HG02938 (cell line): ENCODE data around the gene CRYM.
"Not testable (repeated sequence)": the region's sequence is repeated elsewhere in the genome, so short reads cannot be mapped to it uniquely, and the experiment has no call there.

Experiments
- ATAC-seq: cut with Tn5 transposase; IDR thresholded peaks from one replicate; pipeline ENCODE4 v1.9.1; 2021; ENCODE audit warnings: mild to moderate bottlenecking, moderate library complexity; ENCODE audit not compliant: unreplicated experiment

CRYM gene

DNA sequence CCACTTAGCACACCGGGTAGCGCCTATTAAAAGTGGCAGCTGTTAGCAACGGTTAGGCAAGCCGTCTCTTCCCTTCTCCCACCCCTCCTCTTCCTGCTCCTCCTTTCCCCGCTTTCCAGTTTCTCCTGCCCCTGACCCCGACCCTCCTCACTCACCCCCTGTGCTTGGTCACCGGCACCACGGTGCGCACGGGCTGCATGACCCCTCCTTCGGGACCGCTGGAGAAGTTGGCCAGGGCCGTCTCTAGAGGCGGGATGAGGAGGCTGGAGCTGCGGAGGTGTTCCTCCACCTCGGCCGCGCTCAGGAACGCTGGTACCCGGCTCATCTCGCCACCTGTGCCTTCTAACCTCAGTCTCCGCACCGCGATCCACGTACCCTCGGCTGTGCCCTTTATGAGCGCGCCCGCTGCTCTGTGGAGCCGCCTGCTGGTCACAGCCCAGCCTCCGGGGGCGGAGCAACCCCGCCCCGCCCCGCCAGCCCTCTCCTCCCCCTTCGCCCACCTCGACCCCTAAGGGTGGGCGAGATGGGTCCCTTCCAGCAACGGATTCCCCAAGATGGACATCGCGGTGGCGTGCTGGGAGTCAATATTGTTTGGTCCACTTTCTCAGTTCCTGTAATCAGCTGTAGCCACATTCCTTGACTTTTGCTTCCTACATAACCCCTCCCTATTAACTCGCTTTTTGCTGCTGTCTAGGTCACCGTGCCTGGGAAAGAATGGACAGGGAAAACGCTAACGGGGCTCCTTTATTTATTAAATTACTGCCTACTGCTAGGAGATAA is at the start of gene CRYM:
TSS of gene CRYM (minus strand) at position 364 of the 780 bp plus-strand sequence. CDS start at position 325, 39 bp downstream.
- no peak for ATAC-seq

DNA sequence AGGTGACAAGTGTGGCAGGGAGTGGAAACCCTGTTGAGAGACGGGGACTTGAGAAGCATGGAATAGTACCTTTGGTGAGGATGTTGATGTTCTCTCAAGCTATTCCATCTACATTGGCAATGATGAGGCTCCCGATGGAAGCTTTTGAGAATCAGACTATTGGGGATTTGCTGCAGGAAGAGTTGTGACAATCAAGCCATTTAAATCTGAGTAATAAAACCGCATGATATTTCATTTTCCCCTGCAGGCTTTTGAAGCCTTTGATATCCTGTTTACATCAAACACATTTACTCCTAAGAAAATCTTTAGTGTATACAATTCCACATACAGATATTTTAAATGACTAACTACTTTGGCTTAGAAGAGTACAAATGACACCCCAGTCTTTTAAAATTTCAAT is 49.0 kb upstream of the CRYM start:
- no peak for ATAC-seq

- no peak for ATAC-seq
These were observed 48.4 kb upstream of the CRYM start for GRCh38 chr16:21326459-21326858.

DNA sequence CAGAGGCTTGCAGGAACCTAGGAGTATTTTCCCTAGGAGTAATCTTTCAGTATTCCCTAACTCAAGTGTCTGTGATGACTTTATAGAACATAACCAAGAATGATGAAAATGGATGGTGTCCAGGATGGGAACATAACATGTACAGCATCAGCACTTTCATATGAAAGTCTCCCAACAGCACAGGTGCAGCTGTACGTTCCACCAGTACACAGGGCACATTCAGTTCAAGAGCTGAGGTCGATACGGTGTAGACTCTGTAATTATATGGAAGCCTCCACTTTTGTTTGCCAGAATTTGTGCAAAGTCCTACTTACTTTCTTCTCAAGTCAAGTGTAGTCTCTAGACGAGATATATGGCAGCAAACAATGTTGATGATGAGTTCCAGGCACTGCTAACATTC is 46.2 kb upstream of the CRYM start:
- ATAC-seq: no peak

GRCh38 chr16:21322251-21322650 is 44.2 kb upstream of the CRYM start:
- ATAC-seq: not testable (repeated sequence)

DNA sequence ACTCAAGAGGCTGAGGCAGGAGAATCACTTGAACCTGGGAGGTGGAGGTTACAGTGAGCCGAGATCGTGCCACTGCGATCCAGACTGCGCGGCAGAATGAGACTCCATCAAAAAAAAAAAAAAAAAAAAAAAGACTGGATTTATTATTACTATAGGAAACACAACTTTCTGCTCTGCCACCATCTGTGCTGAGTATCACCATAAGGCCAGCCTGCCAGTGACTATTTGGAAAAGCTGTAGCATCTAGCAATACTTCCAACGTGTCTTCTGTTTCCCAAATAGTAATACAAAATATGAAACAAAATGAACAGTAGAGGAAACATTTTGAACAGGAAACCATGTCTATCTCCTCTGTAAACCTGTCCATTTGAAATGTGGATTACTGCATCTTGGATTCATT is 43.6 kb upstream of the CRYM start:
- ATAC-seq: no peak

GRCh38 chr16:21314339-21314738 is 36.2 kb upstream of the CRYM start:
- ATAC-seq: no peak

DNA sequence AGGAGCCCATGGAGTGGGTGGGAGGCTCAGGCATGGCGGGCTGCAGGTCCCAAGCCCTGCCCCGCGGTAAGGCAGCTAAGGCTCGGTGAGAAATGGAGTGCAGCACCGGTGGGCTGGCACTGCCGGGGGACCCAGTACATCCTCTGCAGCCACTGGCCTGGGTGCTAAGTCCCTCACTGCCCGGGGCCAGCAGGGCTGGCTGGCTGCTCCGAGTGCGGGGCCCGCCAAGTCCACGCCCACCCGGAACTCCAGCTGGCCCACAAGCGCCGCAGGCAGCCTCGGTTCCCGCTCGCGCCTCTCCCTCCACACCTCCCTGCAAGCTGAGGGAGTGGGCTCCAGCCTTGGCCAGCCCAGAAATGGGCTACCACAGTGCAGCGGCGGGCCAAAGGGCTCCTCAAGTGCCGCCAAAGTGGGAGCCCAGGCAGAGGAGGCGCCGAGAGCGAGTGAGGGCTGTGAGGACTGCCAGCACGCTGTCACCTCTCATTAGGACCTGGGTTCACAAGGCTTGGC is 34.8 kb upstream of the CRYM start:
- ATAC-seq: not testable (repeated sequence)

DNA sequence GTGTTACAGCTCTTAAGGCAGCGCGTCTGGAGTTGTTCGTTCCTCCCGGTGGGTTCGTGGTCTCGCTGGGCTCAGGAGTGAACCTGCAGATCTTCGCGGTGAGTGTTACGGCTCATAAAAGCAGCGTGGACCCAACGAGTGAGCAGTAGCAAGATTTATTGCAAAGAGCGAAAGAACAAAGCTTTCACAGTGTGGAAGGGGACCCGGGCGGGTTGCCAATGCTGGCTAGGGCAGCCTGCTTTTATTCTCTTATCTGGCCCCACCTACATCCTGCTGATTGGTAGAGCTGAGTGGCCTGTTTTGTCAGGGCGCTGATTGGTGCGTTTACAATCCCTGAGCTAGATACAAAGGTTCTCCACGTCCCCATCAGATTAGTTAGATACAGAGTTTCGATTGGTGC is 34.0 kb upstream of the CRYM start:
- not testable (repeated sequence) for ATAC-seq

DNA sequence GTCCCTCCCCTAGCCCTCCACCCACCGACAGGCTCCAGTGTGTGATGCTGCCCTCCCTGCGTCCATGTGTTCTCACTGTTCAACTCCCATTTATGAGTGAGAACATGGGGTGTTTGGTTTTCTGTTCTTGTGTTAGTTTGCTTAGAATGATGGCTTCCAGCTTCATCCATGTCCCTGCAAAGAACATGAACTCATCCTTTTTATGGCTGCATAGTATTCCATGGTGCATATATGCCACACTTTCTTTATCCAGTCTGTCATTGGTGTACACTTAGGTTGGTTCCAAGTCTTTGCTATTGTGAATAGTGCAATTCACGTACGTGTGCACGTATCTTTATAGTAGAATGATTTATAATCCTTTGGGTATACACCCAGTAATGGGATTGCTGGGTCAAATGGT is 28.6 kb upstream of the CRYM start:
- not testable (repeated sequence) for ATAC-seq

DNA sequence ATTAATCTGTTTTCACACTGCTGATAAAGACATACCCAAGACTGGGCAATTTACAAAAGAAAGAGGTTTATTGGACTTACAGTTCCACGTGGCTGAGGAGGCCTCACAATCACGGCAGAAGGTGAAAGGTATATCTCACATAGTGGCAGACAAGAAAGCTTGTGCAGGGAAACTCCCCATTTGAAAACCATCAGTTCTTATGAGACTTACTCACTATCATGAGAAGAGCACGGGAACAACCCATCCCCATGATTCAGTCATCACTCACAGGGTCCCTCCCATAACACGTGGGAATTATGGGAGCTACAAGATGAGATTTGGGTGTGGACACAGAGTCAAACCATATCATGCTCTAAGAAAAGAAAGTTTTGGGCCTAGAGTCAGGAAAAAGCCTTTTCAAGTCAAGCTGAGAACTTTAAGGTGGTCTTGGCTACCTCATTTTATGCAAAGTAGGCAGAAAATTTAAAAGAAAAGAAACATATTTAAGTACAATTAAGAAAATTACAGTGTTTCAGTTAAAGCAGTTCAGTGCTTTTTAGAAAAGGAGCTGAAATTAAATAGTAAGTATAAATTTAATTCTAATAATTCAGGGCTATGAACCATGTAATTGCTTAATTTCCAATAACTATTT is 24.9 kb upstream of the CRYM start:
- no peak for ATAC-seq

DNA sequence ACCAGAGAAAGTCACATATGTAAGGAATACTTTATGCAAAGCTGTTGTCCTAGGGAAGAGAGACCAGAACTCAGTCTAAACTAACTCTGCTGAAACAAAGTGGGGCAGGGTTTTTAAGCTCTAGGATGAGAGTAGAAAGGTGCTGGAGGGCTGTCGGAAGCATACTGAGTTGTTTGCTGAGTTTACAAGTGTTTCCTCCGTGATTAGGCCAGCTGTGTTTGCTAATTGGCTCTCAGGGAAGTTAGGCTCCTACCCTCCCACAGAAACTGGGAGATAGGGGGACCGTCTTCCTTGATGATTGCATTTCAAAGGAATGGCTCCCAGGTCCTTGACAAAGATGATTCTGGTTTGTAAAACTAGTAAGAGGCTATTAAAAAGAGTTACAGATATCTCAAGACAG is 24.4 kb upstream of the CRYM start:
- ATAC-seq: no peak

DNA sequence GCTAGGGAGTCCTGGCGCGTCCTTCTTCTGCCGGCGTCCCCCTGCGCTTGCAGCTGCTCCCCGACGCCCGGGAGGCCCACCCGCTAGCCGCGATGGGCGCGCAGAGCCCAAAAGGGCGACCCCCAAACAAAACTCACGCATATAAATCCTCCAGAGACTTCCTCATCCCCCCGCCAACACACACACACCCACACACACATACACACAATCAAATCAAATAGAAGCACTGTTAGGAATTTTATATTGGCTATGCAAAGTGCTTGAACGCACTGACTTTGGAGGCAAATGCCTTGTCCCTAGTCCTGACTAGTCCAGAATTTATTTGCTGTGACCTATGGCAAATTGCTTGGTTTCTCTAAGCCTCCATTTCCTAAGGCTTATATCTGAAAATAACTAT is 23.8 kb upstream of the CRYM start:
- ATAC-seq: no peak

GRCh38 chr16:21301168-21301894 is 23.2 kb upstream of the CRYM start:
- peak; percentile 52 for ATAC-seq

DNA sequence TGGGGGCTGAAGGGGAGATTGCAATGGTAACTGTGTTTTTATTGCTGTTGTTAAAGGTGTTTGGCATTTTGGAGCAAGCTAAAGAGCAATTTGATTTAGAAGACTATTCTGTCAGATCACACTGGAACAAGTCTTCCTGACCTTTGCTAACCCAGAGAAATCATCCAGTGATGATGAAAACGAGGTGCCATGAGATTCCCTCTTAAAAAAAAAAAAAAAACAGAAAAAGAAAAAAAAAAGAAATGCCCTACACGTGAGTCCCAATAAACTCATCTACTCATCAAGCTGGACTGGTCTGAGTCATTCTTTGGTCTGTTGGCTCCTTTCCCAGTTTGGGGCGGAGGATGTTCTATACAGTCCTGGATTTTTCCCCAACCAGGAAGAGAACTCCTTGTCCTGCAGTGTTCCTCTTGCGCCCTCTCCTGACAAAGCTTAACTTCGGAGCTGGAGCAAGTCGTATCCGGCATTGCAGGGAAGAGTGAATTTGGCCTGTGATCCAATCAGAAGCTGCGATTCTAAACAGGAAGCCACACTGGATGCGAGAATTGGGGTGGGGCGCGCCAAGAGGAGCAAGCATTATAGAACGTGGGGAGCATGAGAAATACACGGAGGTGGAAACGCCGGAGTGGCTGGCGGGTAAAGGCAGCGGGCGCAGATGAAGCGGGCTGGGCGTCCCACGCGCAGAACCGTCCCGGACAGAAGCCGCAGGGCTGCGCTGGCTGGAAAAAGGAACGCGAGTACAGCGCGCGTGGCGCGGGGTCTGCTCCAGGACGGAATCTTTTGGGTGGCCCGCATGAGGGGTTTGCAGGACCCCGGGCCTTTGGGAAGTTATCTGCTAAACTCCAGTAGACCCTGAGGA is 22.4 kb upstream of the CRYM start:
- peak; percentile 56 for ATAC-seq

- not testable (repeated sequence) for ATAC-seq
These were observed 11.7 kb upstream of the CRYM start for GRCh38 chr16:21289789-21290188.

DNA sequence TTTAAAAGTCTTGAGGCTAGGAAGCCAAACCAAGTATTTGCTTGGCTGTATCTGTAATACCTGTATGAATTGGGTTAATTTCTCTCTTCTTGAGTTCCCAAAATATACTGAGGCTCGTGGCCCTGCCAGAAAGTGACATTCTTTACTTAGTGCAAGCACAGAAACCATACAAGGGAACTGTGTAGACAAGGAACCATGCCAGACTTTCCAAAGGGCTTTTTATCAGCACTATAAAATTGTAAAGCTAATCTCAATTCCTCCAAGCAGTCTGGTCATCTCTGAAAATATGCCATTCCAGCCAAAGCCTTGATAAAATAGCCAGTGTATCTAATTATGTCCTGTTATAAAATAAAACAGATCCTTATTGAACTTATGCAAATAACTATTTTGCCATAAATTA is 7.2 kb upstream of the CRYM start:
- no peak for ATAC-seq

DNA sequence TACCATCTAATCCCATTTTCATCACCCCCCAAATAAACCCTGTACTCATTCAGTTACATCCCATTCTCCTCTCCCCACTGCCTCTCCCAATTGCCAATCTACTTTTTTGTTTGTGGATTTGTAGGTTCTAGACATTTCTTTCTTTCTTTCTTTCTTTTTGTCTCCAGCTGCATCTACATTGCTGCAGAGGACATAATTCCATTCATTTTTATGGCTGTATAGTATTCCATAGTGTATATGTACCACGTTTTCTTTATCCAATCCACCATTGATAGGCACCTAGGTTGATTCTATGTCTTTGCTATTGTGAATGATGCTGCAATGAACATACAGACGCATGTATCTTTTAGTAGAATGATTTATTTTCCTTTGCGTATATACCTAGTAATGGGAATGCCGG is 6.3 kb upstream of the CRYM start:
- no peak for ATAC-seq

DNA sequence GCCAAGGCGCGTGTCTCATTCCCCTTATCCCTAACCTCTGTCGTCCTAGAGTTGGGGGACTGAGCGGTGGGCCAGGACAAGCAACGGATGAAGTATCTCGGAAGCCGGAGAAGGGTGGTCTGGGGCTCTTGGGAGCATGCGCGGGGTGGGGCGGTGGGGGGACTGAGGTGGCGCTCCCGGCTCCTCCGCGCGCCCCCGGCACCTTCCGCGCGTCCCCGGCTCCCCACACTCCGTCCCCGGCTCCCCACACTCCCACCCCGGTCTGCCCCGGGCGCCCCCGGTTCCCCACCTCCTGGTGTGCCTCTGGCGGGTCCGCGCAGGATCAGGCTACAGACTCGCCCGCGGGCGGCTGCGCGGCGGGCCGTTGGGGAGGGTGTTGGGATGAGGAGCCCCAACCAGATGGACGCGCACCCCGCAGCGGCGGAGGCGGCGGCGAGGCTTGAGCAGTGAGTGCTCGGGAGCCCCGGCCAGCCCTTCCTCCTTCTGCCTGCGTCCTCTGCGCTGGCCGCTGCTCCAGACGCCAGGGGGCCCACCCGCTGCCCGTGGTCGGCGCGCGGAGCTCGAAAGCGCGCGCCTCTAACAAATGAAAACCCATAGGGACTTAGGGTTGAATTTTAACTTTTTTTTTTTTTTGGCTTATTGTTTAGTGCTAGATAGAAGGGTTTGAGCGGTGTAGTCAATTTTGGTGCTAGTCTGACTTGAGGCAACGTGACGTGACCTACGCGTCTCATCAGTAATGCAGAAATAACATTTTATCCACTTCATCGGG is 5.6 kb upstream of the CRYM start:
- no peak for ATAC-seq
